ENCODE data around the gene AGTR1.

The AGTR1 gene

DNA sequence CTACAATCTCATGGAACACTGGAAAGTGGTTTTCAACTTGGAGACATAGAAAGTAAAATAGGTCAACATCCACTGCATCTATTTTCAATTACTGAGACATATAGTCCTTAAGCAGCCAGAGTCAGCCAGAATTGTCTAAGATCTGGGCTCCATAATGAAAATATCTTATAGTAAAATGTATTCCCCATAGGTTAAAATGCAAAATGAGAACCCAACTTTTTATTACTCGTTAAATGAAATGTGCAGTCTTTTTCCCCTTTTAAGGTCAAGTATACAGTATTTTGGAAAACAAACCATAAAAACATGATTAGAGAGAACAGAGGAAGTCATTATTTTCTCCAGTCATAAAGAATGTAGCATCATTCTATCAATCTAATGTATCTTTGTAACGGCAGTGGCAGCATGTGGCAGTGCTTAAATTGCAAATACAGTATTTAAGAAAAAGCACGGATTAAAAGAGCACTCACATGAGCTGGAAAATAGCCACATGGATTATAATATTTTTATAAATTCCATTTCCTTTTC is 65.5 kb downstream of the AGTR1 start:
- H3K27me3 ChIP-seq (replicated peaks; ENCODE audit: control insufficient read depth, insufficient read depth, low read length), result no peaks in the 10 kb centered on the region
- TF ChIP-seq, protein P1, sequence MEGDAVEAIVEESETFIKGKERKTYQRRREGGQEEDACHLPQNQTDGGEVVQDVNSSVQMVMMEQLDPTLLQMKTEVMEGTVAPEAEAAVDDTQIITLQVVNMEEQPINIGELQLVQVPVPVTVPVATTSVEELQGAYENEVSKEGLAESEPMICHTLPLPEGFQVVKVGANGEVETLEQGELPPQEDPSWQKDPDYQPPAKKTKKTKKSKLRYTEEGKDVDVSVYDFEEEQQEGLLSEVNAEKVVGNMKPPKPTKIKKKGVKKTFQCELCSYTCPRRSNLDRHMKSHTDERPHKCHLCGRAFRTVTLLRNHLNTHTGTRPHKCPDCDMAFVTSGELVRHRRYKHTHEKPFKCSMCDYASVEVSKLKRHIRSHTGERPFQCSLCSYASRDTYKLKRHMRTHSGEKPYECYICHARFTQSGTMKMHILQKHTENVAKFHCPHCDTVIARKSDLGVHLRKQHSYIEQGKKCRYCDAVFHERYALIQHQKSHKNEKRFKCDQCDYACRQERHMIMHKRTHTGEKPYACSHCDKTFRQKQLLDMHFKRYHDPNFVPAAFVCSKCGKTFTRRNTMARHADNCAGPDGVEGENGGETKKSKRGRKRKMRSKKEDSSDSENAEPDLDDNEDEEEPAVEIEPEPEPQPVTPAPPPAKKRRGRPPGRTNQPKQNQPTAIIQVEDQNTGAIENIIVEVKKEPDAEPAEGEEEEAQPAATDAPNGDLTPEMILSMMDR (IDR thresholded peaks at IDR 0.05; ENCODE audit: insufficient read depth, low read length, poor library complexity, severe bottlenecking), result no peak
- DNase-seq (ENCODE audit: extremely low read depth, insufficient read length), result no peak
- no peak overlapping the region for H3K4me3 ChIP-seq (replicated peaks; ENCODE audit: low read depth, low read length)
- H3K36me3 ChIP-seq (ENCODE audit: control insufficient read depth, insufficient read depth, low read length), result no peaks in the 10 kb centered on the region

DNA sequence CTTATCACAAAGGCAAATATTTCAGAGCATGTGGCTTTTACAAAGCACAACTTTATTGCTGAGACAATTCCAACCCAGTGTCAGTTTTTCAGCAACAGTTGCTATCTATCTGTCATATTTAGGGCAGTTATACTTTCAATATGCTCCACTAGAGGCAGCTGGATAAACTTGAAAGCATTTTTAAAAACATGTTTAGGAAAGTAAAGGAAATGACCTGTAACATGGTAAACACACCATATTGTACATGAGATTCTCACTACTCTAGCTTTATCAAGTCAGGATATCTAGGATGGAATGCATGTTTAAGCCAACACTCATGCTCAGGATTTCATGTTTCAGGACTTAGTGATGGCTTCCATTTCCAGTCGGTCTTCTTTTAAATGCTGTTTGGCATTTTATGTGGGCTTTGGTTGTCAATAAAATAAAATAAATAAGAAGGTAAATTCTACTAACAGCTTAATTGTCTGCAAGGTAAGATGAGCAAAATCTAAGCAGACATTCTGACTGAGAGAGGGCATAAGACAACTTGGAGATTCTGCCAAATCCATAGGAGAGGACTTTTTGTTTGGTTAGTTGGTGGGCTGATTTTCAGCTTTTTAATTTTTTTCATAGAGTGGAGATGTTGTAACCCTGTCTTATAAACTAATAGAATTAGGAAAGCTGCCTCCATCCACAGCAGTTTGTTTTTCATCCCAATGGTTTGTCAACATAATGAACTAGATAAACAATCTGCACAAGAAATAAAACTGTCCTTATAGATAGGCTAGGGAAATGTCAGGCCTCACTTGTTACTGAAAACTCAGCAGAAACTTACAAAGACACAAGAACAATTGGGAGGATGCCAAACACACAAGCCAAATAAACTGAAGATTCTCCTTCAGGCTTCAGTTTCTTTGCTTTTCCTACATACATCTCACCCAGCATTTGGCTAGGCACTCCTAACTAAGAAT is 66.6 kb downstream of the AGTR1 start:
- no peak for DNase-seq (ENCODE audit: extremely low read depth, insufficient read length)
- Histone ChIP-seq H3K27me3 (replicated peaks; ENCODE audit: control insufficient read depth, insufficient read depth, low read length) (no peaks in the 10 kb centered on the region), H3K4me3 (replicated peaks; ENCODE audit: low read depth, low read length) (no peak overlapping the region), H3K36me3 (ENCODE audit: control insufficient read depth, insufficient read depth, low read length) (no peaks in the 10 kb centered on the region)
- TF ChIP-seq, protein P1 (IDR thresholded peaks at IDR 0.05; ENCODE audit: insufficient read depth, low read length, poor library complexity, severe bottlenecking), result no peak

DNA sequence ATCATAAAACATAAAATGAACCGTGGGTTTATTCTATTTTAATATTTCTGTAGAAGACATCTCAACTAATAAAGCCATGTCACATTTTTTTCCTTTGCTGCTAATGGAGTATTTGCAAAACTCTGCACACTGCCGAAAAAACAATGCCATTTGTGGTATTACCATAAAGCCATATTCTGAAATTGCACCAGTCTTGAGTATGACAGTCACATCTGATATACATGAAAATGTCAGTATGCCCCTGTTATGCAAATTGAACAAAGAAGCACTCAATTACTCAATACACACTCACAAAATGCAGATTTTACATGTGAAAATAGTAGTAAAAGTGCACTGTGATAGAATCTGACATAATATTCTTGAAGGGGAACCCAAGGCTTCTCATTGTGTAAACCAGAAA is 74.7 kb downstream of the AGTR1 start:
- Histone ChIP-seq H3K4me3 (replicated peaks; ENCODE audit: low read depth, low read length) (no peak overlapping the region), H3K36me3 (ENCODE audit: control insufficient read depth, insufficient read depth, low read length) (no peaks in the 10 kb centered on the region), H3K27me3 (replicated peaks; ENCODE audit: control insufficient read depth, insufficient read depth, low read length) (no peaks in the 10 kb centered on the region)
- TF ChIP-seq, protein P1 (IDR thresholded peaks at IDR 0.05; ENCODE audit: insufficient read depth, low read length, poor library complexity, severe bottlenecking), result no peak
- no peak for DNase-seq (ENCODE audit: extremely low read depth, insufficient read length)

- Histone ChIP-seq H3K27me3 (replicated peaks; ENCODE audit: control insufficient read depth, insufficient read depth, low read length) (no peaks in the 10 kb centered on the region), H3K4me3 (replicated peaks; ENCODE audit: low read depth, low read length) (no peak overlapping the region), H3K36me3 (ENCODE audit: control insufficient read depth, insufficient read depth, low read length) (no peaks in the 10 kb centered on the region)
- TF ChIP-seq, protein P1 (IDR thresholded peaks at IDR 0.05; ENCODE audit: insufficient read depth, low read length, poor library complexity, severe bottlenecking), result no peak
- no peak for DNase-seq (ENCODE audit: extremely low read depth, insufficient read length)
These were observed 75.1 kb downstream of the AGTR1 start for GRCh38 chr3:148772835-148773234.

GRCh38 chr3:148773805-148774204 is 76.1 kb downstream of the AGTR1 start:
- no peaks in the 10 kb centered on the region for H3K36me3 ChIP-seq (ENCODE audit: control insufficient read depth, insufficient read depth, low read length)
- DNase-seq (ENCODE audit: extremely low read depth, insufficient read length), result no peak
- no peaks in the 10 kb centered on the region for H3K27me3 ChIP-seq (replicated peaks; ENCODE audit: control insufficient read depth, insufficient read depth, low read length)
- no peak overlapping the region for H3K4me3 ChIP-seq (replicated peaks; ENCODE audit: low read depth, low read length)
- TF ChIP-seq, protein P1 (IDR thresholded peaks at IDR 0.05; ENCODE audit: insufficient read depth, low read length, poor library complexity, severe bottlenecking), result no peak

All from GM06990 (cell line).